ENCODE measurements around the gene VSIG2.

VSIG2 gene

GRCh38 chr11:124761301-124762104, 9.4 kb upstream of the VSIG2 start:
- Histone ChIP-seq H3K36me3 (replicated peaks) (no peaks in the 10 kb centered on the region), H3K27me3 (replicated peaks) (no peaks in the 10 kb centered on the region), H3K27ac (no peak overlapping the region), H3K4me3 (ENCODE audit: low read depth, low read length) (no peak overlapping the region)
- in situ Hi-C loops (cut with HindIII; ENCODE audit: low pct_ligation_motif_present, low sequenced_read_pairs) = no loop called here
- DNase-seq = no peak
- TF ChIP-seq CTCF (IDR thresholded peaks at IDR 0.05; ENCODE audit: low read depth, low read length, missing control alignments) = no peak

DNA sequence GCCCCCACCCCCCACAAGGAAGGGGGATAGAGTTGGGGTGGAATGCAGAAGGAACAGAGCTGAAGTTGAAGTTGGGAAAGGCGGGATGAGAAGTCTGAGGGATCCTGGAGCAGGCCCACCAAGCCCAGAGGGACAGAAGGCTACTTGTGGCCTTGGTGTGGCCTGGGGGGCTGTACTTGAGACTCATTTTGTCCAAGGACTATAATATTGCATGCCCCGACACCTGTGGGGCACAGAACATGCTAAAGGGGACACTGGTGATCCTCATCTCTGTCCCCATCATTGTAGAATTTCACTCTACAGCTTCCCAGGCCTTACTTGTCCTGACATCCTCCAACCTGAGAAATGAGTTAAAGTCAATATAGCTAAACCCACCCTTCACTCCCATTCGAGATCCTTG, 8.8 kb upstream of the VSIG2 start:
- DNase-seq = no peak
- no peak overlapping the region for H3K4me3 ChIP-seq (ENCODE audit: low read depth, low read length)
- in situ Hi-C loops (cut with HindIII; ENCODE audit: low pct_ligation_motif_present, low sequenced_read_pairs) = no loop called here
- no peak for TF ChIP-seq CTCF (IDR thresholded peaks at IDR 0.05; ENCODE audit: low read depth, low read length, missing control alignments)
- no peak overlapping the region for H3K27ac ChIP-seq
- H3K27me3 ChIP-seq (replicated peaks) = no peaks in the 10 kb centered on the region
- H3K36me3 ChIP-seq (replicated peaks) = no peaks in the 10 kb centered on the region

- DNase-seq = no peak
- Histone ChIP-seq H3K27ac (no peak overlapping the region), H3K27me3 (replicated peaks) (no peaks in the 10 kb centered on the region), H3K36me3 (replicated peaks) (no peaks in the 10 kb centered on the region), H3K4me3 (ENCODE audit: low read depth, low read length) (no peak overlapping the region)
- no peak for TF ChIP-seq CTCF (IDR thresholded peaks at IDR 0.05; ENCODE audit: low read depth, low read length, missing control alignments)
- in situ Hi-C loops (cut with HindIII; ENCODE audit: low pct_ligation_motif_present, low sequenced_read_pairs) = no loop called here
Observed at GRCh38 chr11:124760205-124760652, 8.2 kb upstream of the VSIG2 start.

DNA sequence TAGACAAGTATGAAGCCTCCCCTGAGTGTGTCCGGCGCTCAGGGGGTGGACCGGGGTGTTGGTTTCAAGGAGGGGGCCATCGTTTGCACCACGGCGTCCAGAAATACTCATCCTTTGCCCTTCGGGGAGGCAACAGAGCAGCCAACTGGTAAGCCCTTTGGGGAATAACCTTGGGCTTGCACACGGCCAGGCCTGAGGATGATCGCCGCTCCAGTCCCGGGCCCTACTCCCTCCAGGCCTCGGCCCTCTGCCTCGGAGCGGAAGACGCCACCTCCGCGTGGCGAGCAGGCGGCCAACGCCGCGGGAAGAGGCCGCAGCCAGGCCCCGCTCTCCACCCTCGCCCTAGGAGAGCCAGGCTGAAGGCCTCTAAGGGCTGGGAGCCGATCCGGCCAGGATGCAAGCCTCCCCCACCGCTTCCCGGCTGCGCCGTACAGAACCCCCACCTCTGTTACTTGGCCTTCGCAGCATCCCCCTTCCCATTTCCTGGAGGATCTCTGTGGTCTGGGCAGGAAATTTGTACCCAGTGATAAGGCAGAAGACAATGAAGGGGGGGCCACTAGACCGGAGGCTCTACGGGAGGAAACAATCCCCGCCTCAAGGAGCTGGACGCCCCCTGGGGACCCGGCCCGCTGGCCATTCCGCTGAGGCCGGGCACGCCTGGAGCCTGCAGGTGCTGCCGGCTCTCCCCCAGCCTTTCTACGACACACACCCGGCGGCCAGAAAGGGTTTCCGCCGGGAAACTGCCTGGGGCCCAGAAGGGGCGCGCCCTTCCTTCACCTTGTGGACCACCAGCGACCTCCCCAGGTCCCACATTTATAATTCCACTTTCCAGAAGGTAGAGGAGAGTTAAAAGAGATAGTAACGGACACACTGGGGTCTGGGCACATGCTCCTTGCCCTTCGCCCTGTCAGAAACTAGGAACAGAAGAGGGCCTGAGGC, 7.5 kb upstream of the VSIG2 start:
- Histone ChIP-seq H3K27ac (no peak overlapping the region), H3K36me3 (replicated peaks) (no peaks in the 10 kb centered on the region), H3K27me3 (replicated peaks) (no peaks in the 10 kb centered on the region), H3K4me3 (ENCODE audit: low read depth, low read length) (no peak overlapping the region)
- in situ Hi-C loops (cut with HindIII; ENCODE audit: low pct_ligation_motif_present, low sequenced_read_pairs) = no loop called here
- DNase-seq = no peak
- TF ChIP-seq CTCF (IDR thresholded peaks at IDR 0.05; ENCODE audit: low read depth, low read length, missing control alignments) = no peak

- H3K4me3 ChIP-seq (ENCODE audit: low read depth, low read length) = peak overlapping the region; percentile 40
- TF ChIP-seq CTCF (IDR thresholded peaks at IDR 0.05; ENCODE audit: low read depth, low read length, missing control alignments) = peak; percentile 83
- no peaks in the 10 kb centered on the region for H3K36me3 ChIP-seq (replicated peaks)
- no peaks in the 10 kb centered on the region for H3K27me3 ChIP-seq (replicated peaks)
- in situ Hi-C loops (cut with HindIII; ENCODE audit: low pct_ligation_motif_present, low sequenced_read_pairs) = no loop called here
- DNase-seq = peak; percentile 41
- H3K27ac ChIP-seq = no peak overlapping the region
Observed at GRCh38 chr11:124758355-124759265, 6.6 kb upstream of the VSIG2 start.

Measured in brain microvascular endothelial cell (primary cell).